ENCODE data around the gene NUP37. TPM values are rescaled to one million over a fixed set of nuclear protein-coding genes. Genes with fewer than 3 reads are reported as not detected.

Gene NUP37
- total and polyA plus RNA-seq, 2 donors (not counting 1 experiment from before 2014, with no cell fraction given) = 19.1 to 22.2 TPM

GRCh38 chr12:102026728-102027127 lies 93.2 kb downstream of the NUP37 start:
- Histone ChIP-seq H3K4me1 (ENCODE audit: control insufficient read depth in 2 of 2, insufficient read depth in 2 of 2, low read length in 2 of 2) (no peaks in the 10 kb centered on the region), H3K27ac (ENCODE audit: low read length in 2 of 2) (no peak overlapping the region), H3K4me2 (replicated peaks; ENCODE audit: low read depth, low read length, poor library complexity, severe bottlenecking) (no peak overlapping the region), H3K79me2 (ENCODE audit: control insufficient read depth, insufficient read depth, low read length) (peaks cover 5% of the 10 kb centered on the region), H4K20me1 (ENCODE audit: control insufficient read depth, insufficient read depth, low read length, poor library complexity, severe bottlenecking) (no peaks in the 10 kb centered on the region), H3K36me3 (replicated peaks in 1 of 2; ENCODE audit: control extremely low read depth in 1 of 2, control insufficient read depth in 1 of 2, extremely low read depth in 1 of 2, insufficient read depth in 2 of 2, low read length in 1 of 2) (peaks cover 3 to 30% of the 10 kb centered on the region in 2 experiments), H3K9ac (ENCODE audit: low read length) (no peak overlapping the region), H3K4me3 (ENCODE audit: control extremely low read depth in 1 of 5, extremely low read depth in 1 of 5, insufficient read depth in 1 of 5, low read depth in 2 of 5, low read length in 4 of 5) (no peak overlapping the region), H3K27me3 (replicated peaks in 1 of 4; ENCODE audit: control extremely low read depth in 1 of 4, control insufficient read depth in 3 of 4, insufficient read depth in 4 of 4, low read length in 3 of 4) (no peaks in the 10 kb centered on the region), H2AFZ (ENCODE audit: insufficient read depth, low read depth, low read length, poor library complexity, severe bottlenecking) (no peak overlapping the region), H3K9me3 (ENCODE audit: control extremely low read depth in 1 of 3, control insufficient read depth in 2 of 3, insufficient read depth in 1 of 3, low read length in 2 of 3) (no peaks in the 10 kb centered on the region)
- DNase-seq = no peak
- Mint-ChIP-seq H3K4me3 (no peak overlapping the region), H3K27me3 (no peaks in the 10 kb centered on the region), H3K9me3 (ENCODE audit: insufficient read depth) (no peaks in the 10 kb centered on the region), H3K27ac (no peak overlapping the region), H3K4me1 (no peaks in the 10 kb centered on the region)
- ATAC-seq (ENCODE audit: low read depth) = no peak
- ChIA-PET POLR2A (no interaction called here), CTCF (no interaction called here)
- intact Hi-C loops (cut with micrococcal nuclease) = no loop called here
- WGBS (ENCODE audit: insufficient coverage) = no CpG with 5 or more reads among the region's 1 CpG
- no peak for TF ChIP-seq EZH2 (IDR thresholded peaks at IDR 0.05; ENCODE audit: borderline replicate concordance, insufficient read depth, low read depth, low read length, poor library complexity, severe bottlenecking)
- TF ChIP-seq, protein P1, sequence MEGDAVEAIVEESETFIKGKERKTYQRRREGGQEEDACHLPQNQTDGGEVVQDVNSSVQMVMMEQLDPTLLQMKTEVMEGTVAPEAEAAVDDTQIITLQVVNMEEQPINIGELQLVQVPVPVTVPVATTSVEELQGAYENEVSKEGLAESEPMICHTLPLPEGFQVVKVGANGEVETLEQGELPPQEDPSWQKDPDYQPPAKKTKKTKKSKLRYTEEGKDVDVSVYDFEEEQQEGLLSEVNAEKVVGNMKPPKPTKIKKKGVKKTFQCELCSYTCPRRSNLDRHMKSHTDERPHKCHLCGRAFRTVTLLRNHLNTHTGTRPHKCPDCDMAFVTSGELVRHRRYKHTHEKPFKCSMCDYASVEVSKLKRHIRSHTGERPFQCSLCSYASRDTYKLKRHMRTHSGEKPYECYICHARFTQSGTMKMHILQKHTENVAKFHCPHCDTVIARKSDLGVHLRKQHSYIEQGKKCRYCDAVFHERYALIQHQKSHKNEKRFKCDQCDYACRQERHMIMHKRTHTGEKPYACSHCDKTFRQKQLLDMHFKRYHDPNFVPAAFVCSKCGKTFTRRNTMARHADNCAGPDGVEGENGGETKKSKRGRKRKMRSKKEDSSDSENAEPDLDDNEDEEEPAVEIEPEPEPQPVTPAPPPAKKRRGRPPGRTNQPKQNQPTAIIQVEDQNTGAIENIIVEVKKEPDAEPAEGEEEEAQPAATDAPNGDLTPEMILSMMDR (IDR thresholded peaks at IDR 0.05) = no peak

GRCh38 chr12:102024765-102025164 lies 95.1 kb downstream of the NUP37 start:
- Histone ChIP-seq H3K4me3 (ENCODE audit: control extremely low read depth in 1 of 5, extremely low read depth in 1 of 5, insufficient read depth in 1 of 5, low read depth in 2 of 5, low read length in 4 of 5) (no peak overlapping the region), H3K9me3 (ENCODE audit: control extremely low read depth in 1 of 3, control insufficient read depth in 2 of 3, insufficient read depth in 1 of 3, low read length in 2 of 3) (no peaks in the 10 kb centered on the region), H3K79me2 (ENCODE audit: control insufficient read depth, insufficient read depth, low read length) (peaks cover 5% of the 10 kb centered on the region), H3K36me3 (replicated peaks in 1 of 2; ENCODE audit: control extremely low read depth in 1 of 2, control insufficient read depth in 1 of 2, extremely low read depth in 1 of 2, insufficient read depth in 2 of 2, low read length in 1 of 2) (peaks cover 5 to 37% of the 10 kb centered on the region in 2 experiments), H3K4me1 (ENCODE audit: control insufficient read depth in 2 of 2, insufficient read depth in 2 of 2, low read length in 2 of 2) (no peaks in the 10 kb centered on the region), H3K9ac (ENCODE audit: low read length) (no peak overlapping the region), H3K27ac (ENCODE audit: low read length in 2 of 2) (no peak overlapping the region), H2AFZ (ENCODE audit: insufficient read depth, low read depth, low read length, poor library complexity, severe bottlenecking) (no peak overlapping the region), H3K27me3 (replicated peaks in 1 of 4; ENCODE audit: control extremely low read depth in 1 of 4, control insufficient read depth in 3 of 4, insufficient read depth in 4 of 4, low read length in 3 of 4) (no peaks in the 10 kb centered on the region), H4K20me1 (ENCODE audit: control insufficient read depth, insufficient read depth, low read length, poor library complexity, severe bottlenecking) (no peaks in the 10 kb centered on the region), H3K4me2 (replicated peaks; ENCODE audit: low read depth, low read length, poor library complexity, severe bottlenecking) (no peak overlapping the region)
- intact Hi-C loops (cut with micrococcal nuclease) = no loop called here
- POLR2A ChIA-PET = interaction anchor here (1.1 kb wide), 1 partner anchor 36 kb away, joined by 3 read pairs; no protein-coding TSS in a partner anchor
- no peaks in the 10 kb centered on the region for H3K4me1 Mint-ChIP-seq
- H3K27ac Mint-ChIP-seq = no peak overlapping the region
- no peaks in the 10 kb centered on the region for H3K27me3 Mint-ChIP-seq
- CTCF ChIA-PET = no interaction called here
- ATAC-seq (ENCODE audit: low read depth) = no peak
- H3K9me3 Mint-ChIP-seq (ENCODE audit: insufficient read depth) = no peaks in the 10 kb centered on the region
- H3K4me3 Mint-ChIP-seq = no peak overlapping the region
- no CpG with 5 or more reads among the region's 2 CpGs for WGBS (ENCODE audit: insufficient coverage)
- no peak for DNase-seq
- TF ChIP-seq, protein P1 (IDR thresholded peaks at IDR 0.05) = no peak
- no peak for TF ChIP-seq EZH2 (IDR thresholded peaks at IDR 0.05; ENCODE audit: borderline replicate concordance, insufficient read depth, low read depth, low read length, poor library complexity, severe bottlenecking)
